Chondrocyte (in vitro differentiated cells): ENCODE results near the gene ACCSL. TPM values are rescaled to one million over a fixed set of nuclear protein-coding genes. Genes with fewer than 3 reads are reported as not detected.

Source experiments
- DNase-seq: peaks from one replicate; pipeline ENCODE4 v3.0.0; 2021; ENCODE audit warnings: mixed read lengths, low spot score
- H3K27ac Mint-ChIP-seq: one replicate; pipeline ENCODE4 v1.8.0; 2021; ENCODE audit warnings: mild to moderate bottlenecking, moderate library complexity, mixed read lengths; ENCODE audit not compliant: unreplicated experiment
- H3K27me3 Mint-ChIP-seq: 2 replicates; pipeline ENCODE4 v1.8.0; 2021; ENCODE audit warnings: low read depth, mixed read lengths
- H3K36me3 Mint-ChIP-seq: 2 replicates; pipeline ENCODE4 v1.8.0; 2021; ENCODE audit warnings: low read depth, mixed read lengths
- H3K4me1 Mint-ChIP-seq: 2 replicates; pipeline ENCODE4 v1.8.0; 2021; ENCODE audit warnings: low read depth, mild to moderate bottlenecking, mixed read lengths
- H3K4me3 Mint-ChIP-seq: one replicate; pipeline ENCODE4 v1.8.0; 2021; ENCODE audit warnings: mild to moderate bottlenecking, moderate library complexity, mixed read lengths; ENCODE audit not compliant: unreplicated experiment
- H3K9me3 Mint-ChIP-seq: 2 replicates; pipeline ENCODE4 v1.8.0; 2021; ENCODE audit warnings: low read depth, mixed read lengths
- CTCF ChIP-seq: fragments of 200-600 bp; sonication (generic); IDR thresholded peaks from 2 replicates; pipeline ENCODE4 v1.5.0; 2021; ENCODE audit warnings: antibody characterized with exemption, mild to moderate bottlenecking, moderate library complexity
- total RNA-seq: library from RNA; stranded (reverse); gene quantifications from 3 replicates; pipeline ENCODE4 v1.2.1, GENCODE V29; 2021

ACCSL gene
- total RNA-seq, 1 donor from 2014 or later: not detected

DNA sequence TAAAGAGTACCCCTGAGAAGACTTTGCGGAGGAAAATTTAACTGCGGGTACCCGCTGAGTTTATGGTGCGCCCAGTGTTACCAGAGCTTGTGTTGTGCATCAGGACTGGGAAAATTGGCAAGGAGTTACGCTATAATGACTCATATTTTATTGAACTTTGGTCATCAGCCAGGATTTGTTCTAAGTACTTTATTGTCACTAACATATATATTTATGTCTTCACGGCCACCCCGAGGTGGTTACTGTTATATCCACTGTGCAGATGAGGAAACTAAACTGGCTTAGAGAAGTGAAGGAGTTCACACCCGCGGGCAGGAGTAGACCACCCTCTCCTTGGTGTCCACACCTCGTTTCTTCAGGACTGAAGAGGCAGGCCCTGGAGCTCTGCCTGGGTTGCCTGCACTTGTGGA, 19.0 kb downstream of the ACCSL start:
- peaks cover 19% of the 10 kb centered on the region for H3K4me1 Mint-ChIP-seq
- peak overlapping the region; percentile 94 for H3K27ac Mint-ChIP-seq
- H3K9me3 Mint-ChIP-seq: no peaks in the 10 kb centered on the region
- peaks cover 4% of the 10 kb centered on the region for H3K36me3 Mint-ChIP-seq
- peak overlapping the region; percentile 77 for H3K4me3 Mint-ChIP-seq
- H3K27me3 Mint-ChIP-seq: peaks cover 13% of the 10 kb centered on the region
- DNase-seq: no peak
- TF ChIP-seq CTCF: no peak

DNA sequence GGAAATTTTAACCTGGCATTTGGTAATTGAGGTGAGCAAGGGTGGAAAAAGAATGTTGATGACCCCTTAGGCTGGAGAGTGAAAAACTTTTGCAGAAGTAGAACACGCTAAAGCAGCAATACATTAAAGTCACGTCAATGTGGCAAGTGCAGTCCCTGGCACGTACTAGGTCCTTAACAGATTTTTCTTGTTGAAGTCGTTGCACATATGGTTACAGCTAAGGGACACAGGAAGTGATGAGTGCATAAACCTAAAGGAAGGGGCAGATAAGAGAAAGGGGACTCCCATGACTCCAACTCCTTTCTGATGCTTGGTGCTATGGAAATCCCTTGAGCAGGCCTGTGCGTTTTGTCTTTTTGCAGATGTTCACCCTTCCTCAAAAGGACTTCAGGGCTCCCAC, 19.5 kb downstream of the ACCSL start:
- Mint-ChIP-seq H3K4me3 (peak overlapping the region; percentile 77), H3K9me3 (no peaks in the 10 kb centered on the region), H3K4me1 (peaks cover 19% of the 10 kb centered on the region), H3K27ac (no peak overlapping the region), H3K36me3 (peaks cover 4% of the 10 kb centered on the region), H3K27me3 (peaks cover 13% of the 10 kb centered on the region)
- no peak for DNase-seq
- no peak for TF ChIP-seq CTCF

GRCh38 chr11:44068180-44068579, 20.4 kb downstream of the ACCSL start:
- DNase-seq: no peak
- H3K9me3 Mint-ChIP-seq: no peaks in the 10 kb centered on the region
- TF ChIP-seq CTCF: no peak
- H3K4me3 Mint-ChIP-seq: no peak overlapping the region
- H3K4me1 Mint-ChIP-seq: peaks cover 19% of the 10 kb centered on the region
- peaks cover 4% of the 10 kb centered on the region for H3K36me3 Mint-ChIP-seq
- no peak overlapping the region for H3K27ac Mint-ChIP-seq
- peaks cover 9% of the 10 kb centered on the region for H3K27me3 Mint-ChIP-seq

DNA sequence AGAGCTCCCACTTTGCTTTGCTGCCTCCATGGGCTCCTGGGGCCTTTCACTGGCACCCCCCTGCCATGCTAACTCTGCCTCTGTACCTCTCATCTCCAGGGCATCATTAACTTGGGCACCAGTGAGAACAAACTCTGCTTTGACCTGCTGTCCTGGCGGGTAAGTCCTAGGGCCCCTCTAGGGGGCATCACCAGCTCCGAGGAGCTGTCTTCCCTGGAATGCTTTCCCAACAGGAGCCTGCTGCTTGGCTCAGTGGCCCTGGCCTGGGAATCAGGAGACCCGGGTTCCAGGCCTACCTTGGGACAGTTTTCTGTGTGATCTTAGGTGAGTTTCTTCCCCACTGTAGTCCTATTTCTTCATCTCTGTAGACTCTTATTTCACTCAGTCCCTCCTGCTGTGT, 23.4 kb downstream of the ACCSL start:
- no peaks in the 10 kb centered on the region for H3K27me3 Mint-ChIP-seq
- H3K4me3 Mint-ChIP-seq: no peak overlapping the region
- TF ChIP-seq CTCF: no peak
- no peaks in the 10 kb centered on the region for H3K9me3 Mint-ChIP-seq
- peaks cover 10% of the 10 kb centered on the region for H3K4me1 Mint-ChIP-seq
- H3K36me3 Mint-ChIP-seq: peaks cover 11% of the 10 kb centered on the region
- DNase-seq: no peak
- no peak overlapping the region for H3K27ac Mint-ChIP-seq

- H3K36me3 Mint-ChIP-seq: peaks cover 13% of the 10 kb centered on the region
Measured at GRCh38 chr11:44072757-44073658, 25.2 kb downstream of the ACCSL start.

More at GRCh38 chr11:44072757-44073658, 25.2 kb downstream of the ACCSL start:
- Mint-ChIP-seq H3K9me3 (no peaks in the 10 kb centered on the region), H3K4me3 (no peak overlapping the region), H3K27ac (no peak overlapping the region), H3K27me3 (peaks cover 2% of the 10 kb centered on the region), H3K4me1 (no peaks in the 10 kb centered on the region)
- no peak for TF ChIP-seq CTCF
- DNase-seq: no peak
